Lung (tissue), 12 donors: ENCODE measurements around the gene NPEPL1. TPM values are rescaled to one million over a fixed set of nuclear protein-coding genes. Genes with fewer than 3 reads are reported as not detected.

Experiments
- ATAC-seq: fragments of 200-7000 bp; cut with Tn5 transposase; one replicate; pipeline ENCODE4 v1.9.1; 2020; ENCODE audit warnings: moderate number of reproducible peaks; ENCODE audit not compliant: insufficient read depth, low FRiP score
- DNase-seq, 3 donors: peaks; one replicate each; pipeline ENCODE4 v3.0.0-alpha.2; 2013 to 2017
- H3K27ac ChIP-seq, 2 donors: one replicate each; pipeline ENCODE4 v1.5.1; 2013; ENCODE audit warnings: mild to moderate bottlenecking in 2 of 2, moderate library complexity in 2 of 2, control low read depth in 1 of 2, inconsistent platforms in 1 of 2, low read depth in 1 of 2, low read length in 1 of 2
- H3K27me3 ChIP-seq, 3 donors: one replicate each; pipeline ENCODE4 v1.5.1; 2013; ENCODE audit warnings: low read length in 2 of 3; ENCODE audit not compliant: control insufficient read depth in 3 of 3, insufficient read depth in 3 of 3
- H3K36me3 ChIP-seq, 4 donors: one replicate each; pipeline ENCODE4 v1.5.1; 2013; ENCODE audit warnings: low read length in 4 of 4, mild to moderate bottlenecking in 1 of 4, moderate library complexity in 1 of 4; ENCODE audit not compliant: control insufficient read depth in 4 of 4, insufficient read depth in 4 of 4
- H3K4me1 ChIP-seq, 5 donors: one replicate each; pipeline ENCODE4 v1.5.1; 2013; ENCODE audit warnings: low read length in 5 of 5, mild to moderate bottlenecking in 2 of 5, moderate library complexity in 1 of 5; ENCODE audit not compliant: control insufficient read depth in 5 of 5, insufficient read depth in 5 of 5
- H3K4me3 ChIP-seq: one replicate; pipeline ENCODE4 v1.5.1; 2013; ENCODE audit warnings: mild to moderate bottlenecking, control low read depth, moderate library complexity
- H3K9ac ChIP-seq, 2 donors: one replicate each; pipeline ENCODE4 v1.5.1; 2013; ENCODE audit warnings: low read length in 2 of 2, control low read depth in 1 of 2; ENCODE audit not compliant: insufficient read depth in 1 of 2
- H3K9me3 ChIP-seq, 4 donors: one replicate each; pipeline ENCODE4 v1.5.1; 2013; ENCODE audit warnings: low read length in 3 of 4, mild to moderate bottlenecking in 1 of 4, moderate library complexity in 1 of 4; ENCODE audit not compliant: control insufficient read depth in 4 of 4, insufficient read depth in 3 of 4
- WGBS, 2 donors: extraction: QIAGEN DNeasy Blood & Tissue Kit; methylation state at CpG; one replicate each; pipeline ENCODE4 v1.1.7; 2013; 5-methylcytosine and 5-hydroxymethylcytosine counted together
- polyA plus RNA-seq, 2 donors: library from polyadenylated mRNA; stranded (reverse); fragments of 200-250 nt; gene quantifications; one replicate each; pipeline ENCODE4 v1.2.1, GENCODE V29; 2013
- total RNA-seq, 2 donors: library from RNA; depleted of rRNA in 1 of 2; stranded (reverse); fragments of >200 nt in 1 of 2; gene quantifications; one replicate each; pipeline ENCODE4 v1.2.1, GENCODE V29; 2014 to 2021
- TF ChIP-seq, protein P1 (sequence below): IDR thresholded peaks from 2 replicates; pipeline ENCODE4 v1.5.1; 2012; ENCODE audit warnings: mild to moderate bottlenecking; ENCODE audit errors: control extremely low read depth, extremely low read depth
- donor health status: control.
- donor health status: control.
- donor health status: Bipolar disorder and iron deficiency.
- donor health status: healthy.
- donor health status: DM: yes; HTN: yes; CAD: no.

NPEPL1 gene
- total and polyA plus RNA-seq, 4 donors: 24.3 to 46.2 (median 41.2) TPM

DNA sequence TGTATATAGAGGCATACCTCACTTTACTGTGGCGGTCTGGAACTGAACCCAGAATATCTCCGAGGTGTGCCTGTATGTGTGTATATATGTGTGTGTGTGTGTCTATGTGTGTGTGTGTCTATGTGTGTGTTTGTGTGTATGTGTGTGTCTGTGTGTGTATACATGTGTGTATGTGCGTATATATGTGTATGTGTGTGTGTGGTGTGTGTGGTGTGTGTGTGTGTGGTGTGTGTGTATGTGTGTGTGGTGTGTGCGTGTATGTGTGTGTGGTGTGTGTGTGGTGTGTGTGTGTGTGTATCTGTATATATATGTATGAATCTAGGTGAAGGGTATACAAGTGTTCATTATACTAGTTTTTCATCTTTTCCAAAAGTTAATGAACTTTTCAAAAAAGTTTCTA is 4.2 kb upstream of the NPEPL1 start:
- H3K36me3 ChIP-seq: no peaks in the 10 kb centered on the region
- no peak overlapping the region for H3K4me3 ChIP-seq
- H3K9ac ChIP-seq: no peak overlapping the region
- WGBS, 2 donors: 90 to 93% methylated on average over 4 of the region's 4 CpGs
- H3K27me3 ChIP-seq: no peaks in the 10 kb centered on the region
- TF ChIP-seq, protein P1, sequence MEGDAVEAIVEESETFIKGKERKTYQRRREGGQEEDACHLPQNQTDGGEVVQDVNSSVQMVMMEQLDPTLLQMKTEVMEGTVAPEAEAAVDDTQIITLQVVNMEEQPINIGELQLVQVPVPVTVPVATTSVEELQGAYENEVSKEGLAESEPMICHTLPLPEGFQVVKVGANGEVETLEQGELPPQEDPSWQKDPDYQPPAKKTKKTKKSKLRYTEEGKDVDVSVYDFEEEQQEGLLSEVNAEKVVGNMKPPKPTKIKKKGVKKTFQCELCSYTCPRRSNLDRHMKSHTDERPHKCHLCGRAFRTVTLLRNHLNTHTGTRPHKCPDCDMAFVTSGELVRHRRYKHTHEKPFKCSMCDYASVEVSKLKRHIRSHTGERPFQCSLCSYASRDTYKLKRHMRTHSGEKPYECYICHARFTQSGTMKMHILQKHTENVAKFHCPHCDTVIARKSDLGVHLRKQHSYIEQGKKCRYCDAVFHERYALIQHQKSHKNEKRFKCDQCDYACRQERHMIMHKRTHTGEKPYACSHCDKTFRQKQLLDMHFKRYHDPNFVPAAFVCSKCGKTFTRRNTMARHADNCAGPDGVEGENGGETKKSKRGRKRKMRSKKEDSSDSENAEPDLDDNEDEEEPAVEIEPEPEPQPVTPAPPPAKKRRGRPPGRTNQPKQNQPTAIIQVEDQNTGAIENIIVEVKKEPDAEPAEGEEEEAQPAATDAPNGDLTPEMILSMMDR: no peak
- no peak overlapping the region for H3K27ac ChIP-seq
- no peak for ATAC-seq
- no peak for DNase-seq
- peaks cover 0 to 32% (median 13%) of the 10 kb centered on the region in 5 donors for H3K4me1 ChIP-seq
- no peaks in the 10 kb centered on the region for H3K9me3 ChIP-seq

DNA sequence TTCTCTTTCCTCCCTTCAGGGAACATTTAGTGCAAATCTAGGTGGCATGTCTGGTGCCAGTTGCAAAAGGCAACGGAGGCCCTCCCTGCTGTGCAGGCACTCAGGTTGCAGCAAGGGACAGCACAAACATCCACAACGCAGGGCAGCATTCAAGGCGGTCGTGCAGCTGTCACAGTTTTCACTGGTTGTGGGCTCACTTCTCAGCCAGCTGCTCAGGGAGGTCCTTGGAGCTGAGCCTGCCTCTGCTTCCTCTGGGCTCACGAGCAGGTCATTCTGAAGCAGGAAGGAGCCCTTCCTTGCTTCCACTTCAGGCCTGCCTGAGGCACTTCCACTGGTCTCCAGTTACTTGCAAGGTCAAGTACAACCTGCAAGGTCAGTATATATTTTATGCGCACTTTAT is 3.8 kb upstream of the NPEPL1 start:
- DNase-seq (peak; percentile 65 to 82 (median 69)), ATAC-seq (no peak)
- no peaks in the 10 kb centered on the region for H3K9me3 ChIP-seq
- H3K4me3 ChIP-seq: no peak overlapping the region
- WGBS, 2 donors: 45 to 53% methylated on average over 6 of the region's 6 CpGs
- TF ChIP-seq, protein P1: no peak
- H3K27me3 ChIP-seq: no peaks in the 10 kb centered on the region
- H3K4me1 ChIP-seq: peaks cover 0 to 36% (median 13%) of the 10 kb centered on the region in 5 donors
- no peaks in the 10 kb centered on the region for H3K36me3 ChIP-seq
- no peak overlapping the region for H3K9ac ChIP-seq
- H3K27ac ChIP-seq: peak overlapping the region in 1 of 2 donors; percentile 32

DNA sequence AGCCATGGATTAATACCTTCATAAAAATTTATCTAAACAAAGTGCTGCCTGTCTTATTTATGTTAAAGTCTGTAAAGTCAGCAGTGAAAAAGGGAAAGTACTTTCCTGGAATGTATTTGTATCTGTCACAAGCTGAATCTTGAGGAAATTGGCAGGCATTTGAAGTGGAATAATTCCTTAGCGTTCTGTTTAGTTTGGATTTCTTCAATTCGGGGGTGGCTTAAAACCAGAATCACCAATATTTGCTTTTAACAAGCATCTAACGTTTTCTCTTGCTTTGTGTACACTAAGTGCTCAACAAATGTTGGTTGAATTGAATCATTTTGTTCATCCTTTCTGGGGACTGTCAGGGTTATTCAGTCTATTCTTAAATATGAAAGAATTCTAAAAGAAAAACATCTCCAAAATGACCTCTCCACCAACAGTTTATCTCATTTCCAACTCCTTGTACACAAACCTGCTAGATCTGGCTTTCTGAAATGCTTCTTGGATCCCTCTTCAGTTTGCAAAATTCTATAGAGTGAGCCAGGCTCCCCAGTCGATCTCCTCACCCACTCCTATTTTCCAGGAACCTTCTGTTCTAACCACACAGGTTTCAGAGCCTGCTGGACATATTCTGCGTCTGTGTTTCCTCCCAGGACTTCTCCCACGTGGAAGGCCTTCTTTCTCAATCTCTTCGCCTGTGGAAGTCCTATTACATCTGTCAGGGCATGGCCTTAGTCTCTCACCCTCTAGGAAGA is 2.0 kb upstream of the NPEPL1 start:
- ATAC-seq: no peak
- 30 to 33% methylated on average over 7 of the region's 7 CpGs for WGBS, 2 donors
- Histone ChIP-seq H3K27me3 (peaks cover 0 to 2% (median 0%) of the 10 kb centered on the region in 3 donors), H3K9ac (no peak overlapping the region), H3K9me3 (peaks cover 0 to 4% (median 0%) of the 10 kb centered on the region in 4 donors), H3K36me3 (peaks cover 0 to 8% (median 4%) of the 10 kb centered on the region in 4 donors), H3K4me3 (no peak overlapping the region), H3K27ac (peak overlapping the region in 1 of 2 donors; percentile 81), H3K4me1 (peaks cover 0 to 38% (median 20%) of the 10 kb centered on the region in 5 donors)
- DNase-seq: peak in 2 of 3 donors; percentile 31 to 42
- TF ChIP-seq, protein P1: no peak
